SHP77 treated with DMSO at 0.1 percent for 48 hours (cell line): ENCODE measurements around the gene SLFN12L.
"Not testable (repeated sequence)": the region's sequence is repeated elsewhere in the genome, so short reads cannot be mapped to it uniquely, and the experiment has no call there.

Experiments used
- DNase-seq: peaks from one replicate; lab custom pipeline; 2025; lab: John Stamatoyannopoulos, UW

SLFN12L gene

GRCh38 chr17:35496451-35497290 lies 40.8 kb downstream of the SLFN12L start:
- DNase-seq = no peak

- DNase-seq = no peak
Measured at GRCh38 chr17:35493040-35493439, 44.4 kb downstream of the SLFN12L start.

- no peak for DNase-seq
Measured at GRCh38 chr17:35491417-35491816, 46.1 kb downstream of the SLFN12L start.

- no peak for DNase-seq
Measured at GRCh38 chr17:35489944-35490343, 47.5 kb downstream of the SLFN12L start.

GRCh38 chr17:35488991-35489390 lies 48.5 kb downstream of the SLFN12L start:
- DNase-seq = no peak

- DNase-seq = no peak
Measured at GRCh38 chr17:35486920-35487732, 50.4 kb downstream of the SLFN12L start.

- no peak for DNase-seq
Measured at GRCh38 chr17:35479271-35479670, 58.2 kb downstream of the SLFN12L start.

GRCh38 chr17:35477248-35477647 lies 60.2 kb downstream of the SLFN12L start:
- DNase-seq = no peak

- no peak for DNase-seq
Measured at GRCh38 chr17:35476283-35476820, 61.1 kb downstream of the SLFN12L start.

- no peak for DNase-seq
Measured at GRCh38 chr17:35468475-35468874, 69.0 kb downstream of the SLFN12L start.

- DNase-seq = no peak
Measured at GRCh38 chr17:35467824-35468223, 69.7 kb downstream of the SLFN12L start.

- no peak for DNase-seq
Measured at GRCh38 chr17:35460354-35460851, 77.1 kb downstream of the SLFN12L start.

GRCh38 chr17:35454035-35454434 lies 83.4 kb downstream of the SLFN12L start:
- DNase-seq = not testable (repeated sequence)

GRCh38 chr17:35453171-35453570 lies 84.3 kb downstream of the SLFN12L start:
- no peak for DNase-seq

GRCh38 chr17:35449371-35449931 lies 88.0 kb downstream of the SLFN12L start:
- DNase-seq = no peak

GRCh38 chr17:35448899-35449227 lies 88.6 kb downstream of the SLFN12L start:
- DNase-seq = no peak

- DNase-seq = no peak
Measured at GRCh38 chr17:35448214-35448898, 89.1 kb downstream of the SLFN12L start, which contains the start of gene SLFN13. SLFN13 (minus strand) TSS chr17:35448766; CDS start chr17:35445680, 3,086 bp downstream.

- DNase-seq = no peak
Measured at GRCh38 chr17:35447499-35447898, 90.0 kb downstream of the SLFN12L start.

- no peak for DNase-seq
Measured at GRCh38 chr17:35438433-35438832, 99.0 kb downstream of the SLFN12L start.

- no peak for DNase-seq
Measured at GRCh38 chr17:35433075-35433894, 104.2 kb downstream of the SLFN12L start.
